Activated naive CD4-positive, alpha-beta T cell treated with anti-CD3 and anti-CD28 coated beads, Interleukin-2, amount 50 U/mL, for 72 hours (primary cell): Measurements from ENCODE around the gene DMKN. TPM values are rescaled to one million over a fixed set of nuclear protein-coding genes. Genes with fewer than 3 reads are reported as not detected.

Experiments
- ATAC-seq, 2 donors: fragments of 150-1000 bp; cut with Tn5 transposase; 2 replicates each; pipeline ENCODE4 v1.10.0; 2021; ENCODE audit warnings: mild to moderate bottlenecking in 2 of 2, moderate library complexity in 2 of 2
- DNase-seq, 2 donors: peaks; one replicate each; pipeline ENCODE4 v3.0.0; 2021 to 2022; ENCODE audit warnings: low spot score in 2 of 2
- H3K27ac Mint-ChIP-seq, 2 donors: one replicate each; pipeline ENCODE4 v1.8.0; 2022; ENCODE audit warnings: mild to moderate bottlenecking in 2 of 2, mixed read lengths in 2 of 2
- H3K36me3 Mint-ChIP-seq, 2 donors: one replicate each; pipeline ENCODE4 v1.8.0; 2022; ENCODE audit warnings: mixed read lengths in 2 of 2
- H3K9me3 Mint-ChIP-seq, 2 donors: one replicate each; pipeline ENCODE4 v1.8.0; 2022; ENCODE audit warnings: mixed read lengths in 2 of 2
- total RNA-seq, 2 donors: library from RNA; stranded (reverse); gene quantifications; one replicate each; pipeline ENCODE4 v1.2.3, GENCODE V29; 2022

DMKN gene
- total RNA-seq, 2 donors from 2014 or later, result 0.46 to 3.6 TPM

DNA sequence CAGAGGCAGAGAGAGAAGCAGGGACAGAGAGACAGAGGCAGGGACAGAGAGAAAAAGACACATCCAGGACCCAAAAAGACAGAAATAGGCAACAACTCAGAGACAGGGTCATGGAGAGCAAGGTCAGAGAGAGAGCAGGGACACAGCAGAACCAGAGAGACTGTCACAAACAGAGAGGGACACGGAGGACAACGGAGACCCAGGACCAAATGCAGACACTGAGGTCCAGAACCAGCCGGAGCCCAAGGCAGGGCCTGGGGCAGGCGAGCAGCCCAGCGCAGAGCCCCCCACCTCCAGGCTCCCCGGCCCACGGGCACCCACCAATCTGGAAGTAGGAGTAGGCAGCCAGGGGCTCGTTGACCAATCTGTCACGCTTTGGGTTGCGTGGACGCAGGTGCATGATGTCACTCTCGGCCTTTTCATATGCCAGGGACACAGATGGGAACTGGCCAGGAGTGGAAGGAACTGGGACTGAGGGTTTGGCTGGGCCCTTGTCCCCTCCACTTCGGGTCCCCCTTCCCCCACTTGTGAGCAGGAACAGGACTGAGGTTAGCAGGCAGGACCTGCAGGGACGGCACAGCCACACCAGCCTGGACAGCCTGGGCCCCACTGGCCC is 40.0 kb upstream of the DMKN start:
- H3K27ac Mint-ChIP-seq, result no peak overlapping the region

DNA sequence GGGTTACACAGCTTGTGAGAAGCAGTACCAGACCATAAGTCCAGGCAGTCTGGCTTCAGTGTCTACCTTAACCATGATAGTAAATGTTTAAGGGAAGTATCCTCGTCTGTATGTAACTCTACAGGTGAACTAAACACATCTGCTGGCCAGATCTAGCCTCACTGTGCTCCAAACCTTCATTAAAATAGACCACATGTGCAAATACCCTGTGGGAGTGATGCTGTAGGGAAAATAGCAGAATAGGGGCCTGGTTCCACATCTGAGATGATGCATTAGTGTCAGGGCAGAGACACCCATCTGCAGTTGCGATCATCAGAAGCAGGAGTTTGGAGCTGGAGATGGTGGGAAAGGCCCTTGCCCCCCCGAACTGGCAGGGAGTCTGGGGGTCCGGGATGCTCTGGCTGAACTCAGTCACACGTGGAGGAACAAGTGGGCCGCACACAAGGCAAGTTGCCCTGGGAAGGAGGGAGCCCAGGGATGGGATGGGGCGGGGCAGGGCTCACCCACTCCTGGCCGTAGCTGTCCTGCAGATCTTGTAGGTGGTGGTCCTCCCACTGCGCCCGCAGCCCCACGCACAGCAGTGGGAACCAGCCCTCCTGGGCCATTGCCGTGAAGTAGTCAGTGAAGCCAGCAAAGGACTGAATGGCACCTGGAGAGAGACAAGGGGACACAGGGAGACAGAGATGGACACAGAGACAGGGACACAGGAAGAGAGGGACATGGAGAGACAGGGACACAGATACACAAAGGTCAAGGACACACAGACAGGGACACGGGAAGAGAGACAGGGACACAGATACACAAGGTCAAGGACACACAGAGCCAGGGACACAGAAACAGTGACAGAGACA is 39.3 kb upstream of the DMKN start:
- H3K27ac Mint-ChIP-seq, result no peak overlapping the region
- ATAC-seq (no peak), DNase-seq (no peak)
- no peaks in the 10 kb centered on the region for H3K36me3 Mint-ChIP-seq
- no peaks in the 10 kb centered on the region for H3K9me3 Mint-ChIP-seq

More for the DNA sequence above, 40.0 kb upstream of the DMKN start:
- ATAC-seq (no peak), DNase-seq (no peak)
- no peaks in the 10 kb centered on the region for H3K9me3 Mint-ChIP-seq
- no peaks in the 10 kb centered on the region for H3K36me3 Mint-ChIP-seq

DNA sequence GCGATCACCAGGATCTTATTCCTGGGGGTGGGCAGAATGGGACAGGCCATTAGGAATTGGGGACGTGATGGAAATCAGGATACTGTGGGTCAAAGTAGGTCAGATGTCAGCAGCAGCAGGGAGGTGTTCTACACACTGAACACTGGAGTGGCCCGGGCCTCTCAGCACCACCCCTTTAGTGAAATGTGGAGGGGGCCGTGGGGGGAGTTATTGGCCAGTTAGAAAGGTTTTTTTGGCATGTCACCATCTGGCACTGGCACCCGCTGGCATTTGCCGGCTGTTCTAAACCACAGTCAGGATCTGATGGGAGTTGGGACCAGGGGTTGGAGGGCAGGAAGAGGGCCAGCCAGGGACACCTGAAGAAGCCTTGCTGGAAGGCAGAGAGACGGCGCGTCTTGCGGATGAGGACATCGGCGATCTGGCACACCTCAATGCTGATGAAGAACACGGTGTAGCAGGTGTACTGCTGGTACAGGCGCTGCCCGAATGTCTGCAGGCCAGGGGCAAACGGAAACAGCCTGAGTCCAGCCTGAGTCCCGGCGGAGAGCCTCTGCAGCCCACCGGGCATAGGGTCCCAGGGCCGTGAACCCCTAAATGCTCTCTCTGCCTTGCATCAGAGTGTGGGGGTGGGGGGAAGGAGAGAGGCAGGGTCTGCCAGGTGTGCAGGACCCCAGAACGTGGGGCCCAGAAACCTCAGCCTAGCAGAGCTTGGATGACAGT is 37.8 kb upstream of the DMKN start:
- ATAC-seq, result no peak
- Mint-ChIP-seq H3K9me3 (no peaks in the 10 kb centered on the region), H3K27ac (peak overlapping the region in 1 of 2 donors; percentile 59), H3K36me3 (peaks cover 0 to 6% of the 10 kb centered on the region in 2 donors)
- no peak for DNase-seq

DNA sequence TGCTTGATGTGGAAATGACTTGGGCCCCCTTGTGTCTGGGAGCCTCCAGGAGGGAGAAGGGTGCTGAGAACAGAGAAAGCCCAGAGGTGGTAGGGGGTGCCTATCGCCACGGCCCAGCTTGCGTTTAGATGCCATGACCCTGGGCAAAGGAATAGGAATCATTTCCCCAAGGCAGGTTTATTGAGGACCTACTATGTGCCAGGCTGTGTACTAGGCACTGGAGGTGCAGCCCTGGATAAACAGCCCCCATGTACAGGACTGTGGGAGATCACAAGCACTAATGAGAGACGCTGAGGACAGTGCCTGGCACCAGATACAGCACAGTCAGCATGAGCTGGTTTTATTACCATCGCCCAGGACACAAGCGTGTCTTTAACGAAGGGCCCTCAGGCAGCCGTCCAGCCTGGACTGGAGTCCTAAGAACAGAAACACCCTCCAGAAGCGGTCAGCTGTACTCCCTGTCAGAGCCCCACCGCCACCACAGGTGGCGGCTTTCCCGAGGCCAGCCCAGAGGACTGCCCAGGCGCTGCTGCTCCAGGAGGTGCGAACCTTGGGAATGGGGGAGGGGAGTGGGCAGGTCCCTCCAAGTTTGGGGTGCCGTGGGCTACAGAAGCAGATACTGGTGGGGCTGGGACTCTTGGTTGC is 36.6 kb upstream of the DMKN start:
- ATAC-seq, result no peak
- Mint-ChIP-seq H3K27ac (peak overlapping the region in 1 of 2 donors; percentile 1), H3K9me3 (no peaks in the 10 kb centered on the region)

DNA sequence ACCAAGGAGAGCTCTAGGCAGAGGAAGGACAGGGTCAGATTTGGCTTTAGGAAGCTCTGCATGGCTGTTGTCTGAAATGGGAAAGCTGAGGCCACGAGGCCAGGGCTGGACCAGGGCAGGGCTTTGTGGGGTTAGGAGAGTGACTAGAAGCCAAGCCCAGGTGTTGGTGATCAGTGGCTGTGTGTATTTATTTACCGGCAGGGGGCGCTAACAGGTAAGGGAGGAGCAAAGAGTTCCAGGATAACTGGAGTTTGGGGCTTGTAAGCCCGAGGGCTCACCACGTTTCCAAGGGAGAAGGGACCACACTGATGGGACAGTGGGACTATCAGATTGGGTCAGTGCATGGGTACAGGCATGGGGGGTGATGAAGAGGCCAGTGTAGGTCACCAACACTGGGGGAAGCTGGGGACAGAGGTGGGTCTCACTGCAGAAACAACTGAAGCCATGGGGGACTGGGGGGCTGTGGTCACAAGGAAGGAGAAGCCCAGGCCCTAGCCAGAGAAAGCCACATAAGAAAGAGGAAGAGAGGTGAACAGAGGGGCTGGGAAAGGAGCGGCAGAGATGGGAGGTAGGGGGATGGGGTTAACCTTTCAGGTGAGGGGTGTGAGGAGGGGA is 35.8 kb upstream of the DMKN start:
- no peak for ATAC-seq
- Mint-ChIP-seq H3K9me3 (no peaks in the 10 kb centered on the region), H3K36me3 (peaks cover 13 to 17% of the 10 kb centered on the region in 2 donors), H3K27ac (peak overlapping the region in 1 of 2 donors; percentile 1)
- DNase-seq, result peak in 1 of 2 donors; percentile 72

More for the DNA sequence above, 36.6 kb upstream of the DMKN start:
- peaks cover 6 to 12% of the 10 kb centered on the region in 2 donors for H3K36me3 Mint-ChIP-seq
- no peak for DNase-seq

DNA sequence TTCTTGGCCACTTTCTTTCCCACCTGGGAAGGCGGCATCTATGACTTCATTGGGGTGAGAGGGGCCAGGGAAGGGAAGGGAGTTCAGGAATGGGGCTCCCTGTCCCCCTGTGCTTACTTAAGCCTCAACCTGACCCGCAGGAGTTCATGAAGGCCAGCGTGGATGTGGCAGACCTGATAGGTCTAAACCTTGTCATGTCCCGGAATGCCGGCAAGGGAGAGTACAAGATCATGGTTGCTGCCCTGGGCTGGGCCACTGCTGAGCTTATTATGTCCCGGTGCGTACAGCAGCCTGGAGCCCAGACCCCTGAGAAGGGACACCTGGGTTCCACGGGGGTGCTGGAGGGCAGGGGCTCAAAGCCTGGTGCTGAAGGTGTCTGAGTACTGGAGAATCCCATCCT is 33.1 kb upstream of the DMKN start:
- peaks cover 14 to 17% of the 10 kb centered on the region in 2 donors for H3K36me3 Mint-ChIP-seq
- DNase-seq (no peak), ATAC-seq (no peak)
- H3K9me3 Mint-ChIP-seq, result no peaks in the 10 kb centered on the region
- peak overlapping the region; percentile 92 to 98 for H3K27ac Mint-ChIP-seq

DNA sequence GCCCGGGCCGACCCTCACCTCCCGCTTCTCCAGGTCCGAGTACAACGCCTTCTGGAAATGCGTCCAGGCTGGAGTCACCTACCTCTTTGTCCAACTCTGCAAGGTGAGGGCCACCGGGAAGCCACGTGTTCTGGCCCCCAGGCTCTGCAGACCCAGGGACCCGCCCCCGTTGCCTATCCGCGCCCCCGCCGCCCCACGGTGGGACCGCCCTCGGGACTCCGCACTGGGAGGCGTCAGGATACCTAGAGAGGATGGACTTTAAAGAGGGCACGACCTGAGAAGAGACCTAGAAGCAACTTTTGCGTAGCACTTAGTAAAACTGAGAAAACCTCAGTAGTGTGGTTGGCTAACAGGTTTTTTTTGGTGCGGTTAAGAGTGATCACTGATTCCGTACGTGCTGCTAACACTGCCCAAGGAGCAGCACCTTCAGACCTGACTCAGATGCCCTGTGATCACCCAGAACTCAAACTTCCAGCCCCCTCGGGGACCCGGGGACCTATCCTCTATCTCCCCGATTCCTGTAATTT is 32.5 kb upstream of the DMKN start:
- ATAC-seq, result peak; percentile 86 to 92
- H3K9me3 Mint-ChIP-seq, result no peaks in the 10 kb centered on the region
- peaks cover 14 to 17% of the 10 kb centered on the region in 2 donors for H3K36me3 Mint-ChIP-seq
- DNase-seq, result peak; percentile 73 to 82
- H3K27ac Mint-ChIP-seq, result peak overlapping the region; percentile 92 to 98

DNA sequence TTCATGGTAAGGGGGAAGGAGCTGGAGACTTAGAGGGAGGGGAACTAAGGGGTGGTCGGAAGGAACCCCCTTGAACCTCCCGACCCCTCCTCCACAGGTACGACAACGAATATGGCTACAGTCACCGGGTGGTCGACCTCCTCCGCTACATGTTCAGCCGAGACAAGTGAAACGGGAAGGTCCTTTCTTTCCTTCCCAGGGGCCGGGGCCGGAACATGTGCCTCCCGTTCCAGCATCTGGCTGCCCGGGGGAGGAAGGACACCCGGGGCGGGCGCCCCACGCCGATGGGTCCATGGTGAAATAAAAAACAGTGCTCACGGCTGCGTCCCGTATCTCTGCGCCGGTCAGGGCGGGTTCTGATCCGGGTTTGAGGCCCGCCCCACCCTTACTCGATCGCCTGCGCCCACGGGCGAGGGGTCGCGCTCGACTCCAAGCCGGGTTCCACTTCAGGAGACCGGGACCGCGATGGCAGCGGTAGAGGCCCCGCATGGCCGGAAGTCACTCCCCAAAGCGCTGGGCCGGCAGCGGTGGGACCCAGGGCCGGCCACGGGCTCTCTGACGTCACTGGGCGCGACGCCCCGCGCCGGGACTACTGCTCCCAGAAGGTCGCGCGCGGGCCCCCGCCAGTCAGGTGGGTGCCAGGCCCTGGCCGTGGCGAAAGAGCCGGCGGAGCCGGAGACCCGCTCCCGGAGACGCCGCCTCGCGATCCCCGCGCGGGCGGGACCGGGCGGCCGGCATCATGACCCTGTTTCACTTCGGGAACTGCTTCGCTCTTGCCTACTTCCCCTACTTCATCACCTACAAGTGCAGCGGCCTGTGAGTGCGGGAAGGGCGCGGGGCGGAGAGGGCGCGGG is 31.8 kb upstream of the DMKN start, which contains the start of gene TMEM147:
TSS of gene TMEM147 (plus strand) at position 626 of the 854 bp plus-strand sequence. CDS start at position 740, 114 bp downstream.
- Mint-ChIP-seq H3K9me3 (no peaks in the 10 kb centered on the region), H3K27ac (peak within 1 kb of the TSS; percentile 92 to 98), H3K36me3 (peaks cover 14 to 17% of the 10 kb centered on the region in 2 donors)
- DNase-seq (peak; percentile 80 to 84), ATAC-seq (peak; percentile 50 to 82)

DNA sequence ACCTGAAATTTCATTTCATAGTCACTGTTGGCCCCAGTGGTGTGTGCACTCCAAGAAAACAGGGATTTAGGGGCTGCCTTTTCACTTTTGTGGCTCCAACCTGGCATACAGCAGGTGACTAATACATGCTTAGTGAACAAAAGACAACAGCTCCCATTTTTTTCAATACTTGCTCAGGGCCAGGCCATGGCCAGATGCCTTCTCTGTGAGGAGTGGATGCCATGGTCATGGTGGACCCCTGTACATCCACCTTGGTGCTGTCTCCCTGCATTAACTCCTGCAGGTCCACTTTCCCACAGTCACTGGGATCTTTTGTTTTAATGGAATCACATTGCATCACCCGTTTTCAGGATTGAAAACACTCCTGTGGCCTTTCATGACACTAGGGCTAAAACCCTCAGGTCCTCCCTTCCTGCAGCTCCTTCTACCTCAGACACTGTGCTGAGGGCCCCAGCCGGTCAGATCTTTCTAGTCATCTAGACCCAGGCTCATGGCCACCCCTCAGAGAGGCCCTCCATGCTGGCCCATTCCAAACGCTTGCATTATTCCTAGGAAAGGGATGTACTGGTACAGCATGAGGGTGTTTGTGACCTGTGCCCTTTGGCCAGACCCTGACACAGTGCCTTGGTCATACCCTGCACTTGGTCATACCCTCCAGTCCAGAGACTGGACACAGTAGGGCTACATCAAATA is 30.8 kb upstream of the DMKN start:
- DNase-seq (no peak), ATAC-seq (no peak)
- Mint-ChIP-seq H3K36me3 (peaks cover 14 to 17% of the 10 kb centered on the region in 2 donors), H3K9me3 (no peaks in the 10 kb centered on the region), H3K27ac (peak overlapping the region; percentile 59 to 98)

DNA sequence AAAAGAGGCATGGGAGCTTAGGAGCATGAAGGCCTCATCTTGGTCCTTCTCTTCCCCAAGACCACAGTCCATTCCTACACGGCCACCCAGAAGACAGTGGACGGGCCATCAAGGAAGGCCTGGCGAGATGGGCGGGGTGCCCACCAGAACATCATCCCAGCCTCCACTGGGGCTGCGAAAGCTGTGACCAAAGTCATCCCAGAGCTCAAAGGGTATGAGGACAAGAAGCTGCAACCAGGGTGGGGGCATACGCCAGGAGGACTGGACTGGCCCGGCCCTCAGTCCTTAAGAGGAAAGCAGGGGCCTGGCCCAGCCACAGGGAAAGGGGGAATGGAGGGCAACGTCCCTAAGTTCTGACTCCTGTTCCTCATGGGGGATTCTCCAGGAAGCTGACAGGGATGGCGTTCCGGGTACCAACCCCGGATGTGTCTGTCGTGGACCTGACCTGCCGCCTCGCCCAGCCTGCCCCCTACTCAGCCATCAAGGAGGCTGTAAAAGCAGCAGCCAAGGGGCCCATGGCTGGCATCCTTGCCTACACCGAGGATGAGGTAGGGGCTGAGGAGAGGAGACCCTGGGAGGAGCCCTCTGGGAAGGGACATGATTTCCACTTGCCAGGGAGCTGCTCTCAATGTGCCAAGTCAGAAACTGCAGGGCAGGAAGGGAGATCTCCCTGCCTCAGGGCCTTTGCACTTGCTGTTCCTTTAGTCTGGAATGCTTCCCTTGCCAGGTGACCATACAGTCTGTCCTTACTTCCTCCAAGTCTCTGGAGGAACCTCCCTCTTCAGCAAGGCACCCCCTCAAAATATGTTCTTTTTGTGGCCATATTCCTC is 30.0 kb upstream of the DMKN start:
- Mint-ChIP-seq H3K9me3 (no peaks in the 10 kb centered on the region), H3K36me3 (peaks cover 14 to 17% of the 10 kb centered on the region in 2 donors), H3K27ac (peak overlapping the region in 1 of 2 donors; percentile 98)
- DNase-seq (no peak), ATAC-seq (no peak)

DNA sequence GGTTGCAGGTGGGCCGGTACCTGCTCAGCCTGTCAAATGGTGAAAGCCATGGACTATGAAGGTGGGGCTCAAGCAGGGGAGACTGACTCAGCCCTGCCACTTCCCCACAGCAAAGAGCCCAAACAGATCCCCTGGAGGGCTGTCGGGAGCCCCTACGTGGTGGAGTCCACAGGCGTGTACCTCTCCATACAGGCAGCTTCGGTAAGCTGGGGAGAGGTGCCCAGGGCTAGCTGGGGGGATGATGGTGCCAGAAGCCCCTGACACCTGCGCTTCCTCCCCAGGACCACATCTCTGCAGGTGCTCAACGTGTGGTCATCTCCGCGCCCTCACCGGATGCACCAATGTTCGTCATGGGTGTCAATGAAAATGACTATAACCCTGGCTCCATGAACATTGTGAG is 28.8 kb upstream of the DMKN start:
- no peak overlapping the region for H3K27ac Mint-ChIP-seq
- ATAC-seq, result no peak
- H3K36me3 Mint-ChIP-seq, result peaks cover 14% of the 10 kb centered on the region in 2 donors
- H3K9me3 Mint-ChIP-seq, result no peaks in the 10 kb centered on the region
- no peak for DNase-seq

DNA sequence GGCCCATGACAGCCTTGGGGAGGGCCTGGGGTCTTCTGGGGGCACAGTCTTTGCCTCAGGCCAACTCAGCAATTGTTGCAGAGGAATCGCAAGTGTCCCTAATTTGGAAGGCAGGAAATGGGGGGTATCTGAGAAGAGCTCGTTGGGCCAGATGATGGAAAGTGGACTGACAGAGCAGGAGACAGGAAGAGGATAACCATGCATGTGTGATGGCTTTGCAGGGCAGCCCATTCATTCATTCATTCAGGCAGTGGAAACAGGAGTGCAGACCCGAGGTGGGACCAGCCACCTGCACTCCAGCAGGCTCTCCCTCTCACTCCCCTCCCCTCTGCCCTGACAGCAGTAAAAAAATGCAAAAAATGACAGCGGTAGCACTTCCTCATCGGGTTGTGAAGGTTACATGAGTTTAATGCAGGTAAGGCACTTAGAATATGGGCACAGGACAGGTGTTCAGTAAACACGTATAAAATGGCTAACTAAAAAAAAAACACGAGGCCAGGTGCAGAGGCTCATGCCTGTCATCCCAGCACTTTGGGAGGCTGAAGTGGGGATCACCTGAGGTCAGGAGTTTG is 27.0 kb upstream of the DMKN start:
- Mint-ChIP-seq H3K36me3 (peaks cover 6 to 9% of the 10 kb centered on the region in 2 donors), H3K9me3 (no peaks in the 10 kb centered on the region), H3K27ac (peak overlapping the region in 1 of 2 donors; percentile 65)
- no peak for DNase-seq
- ATAC-seq, result no peak

DNA sequence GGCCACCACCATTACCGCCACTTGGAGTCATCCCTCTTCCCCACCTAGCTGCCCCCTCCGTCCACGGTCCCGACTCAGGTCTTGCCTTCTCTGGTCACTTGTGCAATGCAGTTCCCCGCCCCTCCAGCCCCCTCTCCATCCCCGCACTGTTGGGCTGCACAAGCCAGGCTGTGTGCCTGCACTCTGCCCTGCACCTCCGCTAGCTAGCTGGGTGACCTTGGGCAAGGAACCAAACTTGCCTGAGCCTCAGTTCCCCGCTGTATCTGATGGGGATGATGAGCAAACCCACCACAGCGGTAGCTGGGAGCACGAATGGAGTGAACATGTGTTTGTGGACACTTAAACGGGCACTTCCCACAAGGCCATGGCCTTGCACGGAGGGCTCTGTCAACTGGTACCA is 26.4 kb upstream of the DMKN start:
- Mint-ChIP-seq H3K9me3 (no peaks in the 10 kb centered on the region), H3K27ac (no peak overlapping the region), H3K36me3 (peaks cover 4 to 6% of the 10 kb centered on the region in 2 donors)
- no peak for DNase-seq
- no peak for ATAC-seq

DNA sequence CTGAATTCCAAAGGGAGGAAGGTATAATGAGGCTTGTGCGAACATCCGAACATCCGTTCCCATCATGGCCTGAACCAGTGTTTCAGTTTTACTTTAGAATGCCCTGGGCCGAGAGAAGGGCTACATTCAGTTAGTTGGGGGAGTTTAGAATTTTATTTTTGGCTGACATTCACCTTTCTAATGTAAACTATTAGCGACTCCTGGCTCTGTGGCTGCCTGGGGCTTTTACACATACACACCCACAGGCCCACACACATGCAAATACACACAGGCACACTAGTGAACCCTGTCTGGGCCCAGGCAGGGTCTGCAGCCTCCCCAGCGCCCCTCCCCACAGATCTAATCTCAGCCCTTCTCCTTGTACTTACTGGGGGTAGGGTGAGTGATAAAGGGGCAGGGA is 25.9 kb upstream of the DMKN start:
- peaks cover 0 to 1% of the 10 kb centered on the region in 2 donors for H3K36me3 Mint-ChIP-seq
- no peak for ATAC-seq
- H3K27ac Mint-ChIP-seq, result no peak overlapping the region
- DNase-seq, result no peak
- no peaks in the 10 kb centered on the region for H3K9me3 Mint-ChIP-seq
